NK-92 (cell line): ENCODE data around the gene PNRC1.
"Not testable (repeated sequence)": the region's sequence is repeated elsewhere in the genome, so short reads cannot be mapped to it uniquely, and the experiment has no call there.

Source experiments
- DNase-seq: peaks from one replicate; lab custom pipeline; 2025; ENCODE audit not compliant: unreplicated experiment; lab: John Stamatoyannopoulos, UW

Gene PNRC1

GRCh38 chr6:89058627-89059026 lies 21.9 kb upstream of the PNRC1 start:
- DNase-seq = no peak

- no peak for DNase-seq
Measured at GRCh38 chr6:89059227-89059626, 21.3 kb upstream of the PNRC1 start.

DNA sequence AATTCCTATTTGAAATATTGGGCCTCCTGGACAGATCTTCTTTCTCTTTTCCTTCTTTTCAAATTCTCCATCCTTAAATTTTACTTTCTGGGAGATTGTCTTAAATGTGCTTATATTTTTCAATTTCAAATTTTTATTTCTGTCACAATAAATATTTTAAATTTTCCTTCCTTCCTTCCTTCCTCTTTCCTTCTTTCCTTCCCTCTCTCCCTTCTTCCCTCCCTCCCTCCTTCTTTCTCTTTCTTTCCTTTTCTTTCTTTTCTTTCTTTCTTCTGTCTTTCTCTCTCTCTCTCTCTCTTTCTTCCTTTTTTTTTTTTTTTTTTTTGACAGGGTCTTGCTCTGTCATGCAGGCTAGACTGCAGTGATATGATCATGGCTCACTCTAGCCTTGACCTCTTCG lies 16.7 kb upstream of the PNRC1 start:
- DNase-seq = no peak

- DNase-seq = not testable (repeated sequence)
Measured at GRCh38 chr6:89064931-89065330, 15.6 kb upstream of the PNRC1 start.

- not testable (repeated sequence) for DNase-seq
Measured at GRCh38 chr6:89066121-89066520, 14.4 kb upstream of the PNRC1 start.

DNA sequence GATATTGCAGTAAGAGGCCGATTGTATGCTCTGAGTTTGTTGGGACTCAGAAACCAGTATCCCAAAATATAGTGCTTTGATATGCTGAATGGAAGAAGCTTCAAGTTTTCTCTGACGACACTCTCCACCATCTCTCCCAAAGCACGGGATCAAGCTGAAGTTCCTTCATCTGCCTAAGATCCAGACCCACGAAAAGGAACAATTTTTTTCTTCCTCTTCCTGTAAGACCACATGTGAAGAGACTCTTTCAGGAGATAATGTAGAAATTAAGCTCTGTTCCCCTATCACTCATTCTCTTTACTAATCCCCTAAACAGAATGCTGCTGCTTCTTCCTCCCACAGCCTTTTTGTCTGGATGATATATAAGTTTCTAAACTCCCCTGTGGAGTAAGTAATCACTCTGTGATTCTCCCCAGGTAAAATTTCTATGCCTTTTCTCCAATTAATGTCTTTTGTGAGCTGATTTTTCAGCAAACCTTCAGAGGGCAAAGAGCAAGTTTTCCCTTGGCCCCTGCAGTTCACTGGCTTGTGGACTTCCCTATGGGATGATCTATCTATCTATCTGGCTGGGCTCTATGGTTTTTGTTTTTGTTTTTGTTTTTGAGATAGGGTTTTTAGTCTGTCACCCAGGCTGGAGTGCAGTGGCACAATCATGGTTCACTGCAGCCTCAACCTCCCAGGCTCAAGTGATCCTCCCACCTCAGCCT lies 13.5 kb upstream of the PNRC1 start:
- DNase-seq = no peak

GRCh38 chr6:89067796-89068195 lies 12.8 kb upstream of the PNRC1 start:
- no peak for DNase-seq

GRCh38 chr6:89068695-89069094 lies 11.9 kb upstream of the PNRC1 start:
- no peak for DNase-seq

- no peak for DNase-seq
Measured at GRCh38 chr6:89069536-89070163, 10.9 kb upstream of the PNRC1 start.

DNA sequence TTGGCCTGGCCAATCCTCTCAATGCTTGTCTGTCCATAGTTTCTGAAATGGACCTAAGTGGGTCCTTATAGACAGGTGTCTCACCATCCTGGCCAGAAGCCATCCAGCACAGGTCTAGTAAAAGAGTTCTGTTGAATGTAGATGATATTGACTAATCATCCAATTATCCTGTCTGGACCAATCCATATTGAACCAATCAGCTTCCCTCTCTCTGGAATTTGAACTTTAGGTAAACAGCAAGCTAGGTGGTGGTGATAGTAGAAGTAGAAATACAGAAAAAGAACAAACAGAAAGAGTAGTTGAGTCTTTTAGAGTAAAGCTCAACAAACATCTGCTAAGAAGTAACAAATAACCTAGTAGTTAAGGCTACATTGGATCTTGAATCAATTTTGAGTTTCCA lies 9.5 kb upstream of the PNRC1 start:
- DNase-seq = no peak

GRCh38 chr6:89073014-89073620 lies 7.4 kb upstream of the PNRC1 start:
- no peak for DNase-seq

DNA sequence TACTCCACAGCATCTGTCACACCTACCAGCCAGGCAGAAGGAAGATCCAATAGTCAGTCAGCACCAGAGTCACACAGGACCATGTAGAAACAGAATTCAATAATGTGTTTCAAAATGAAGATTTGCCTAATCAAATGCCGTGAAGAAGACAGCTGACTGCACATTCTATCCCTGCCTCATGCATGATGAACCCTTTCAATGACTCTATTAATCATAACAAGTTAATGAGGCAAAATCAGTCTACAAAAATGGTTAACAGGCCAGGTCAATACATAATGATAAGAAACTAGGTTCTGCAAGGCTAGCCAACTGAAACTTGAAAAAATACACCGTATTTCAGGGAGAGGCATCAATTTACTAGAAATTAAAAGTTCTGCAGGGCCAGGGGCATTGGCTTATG lies 6.7 kb upstream of the PNRC1 start:
- no peak for DNase-seq

DNA sequence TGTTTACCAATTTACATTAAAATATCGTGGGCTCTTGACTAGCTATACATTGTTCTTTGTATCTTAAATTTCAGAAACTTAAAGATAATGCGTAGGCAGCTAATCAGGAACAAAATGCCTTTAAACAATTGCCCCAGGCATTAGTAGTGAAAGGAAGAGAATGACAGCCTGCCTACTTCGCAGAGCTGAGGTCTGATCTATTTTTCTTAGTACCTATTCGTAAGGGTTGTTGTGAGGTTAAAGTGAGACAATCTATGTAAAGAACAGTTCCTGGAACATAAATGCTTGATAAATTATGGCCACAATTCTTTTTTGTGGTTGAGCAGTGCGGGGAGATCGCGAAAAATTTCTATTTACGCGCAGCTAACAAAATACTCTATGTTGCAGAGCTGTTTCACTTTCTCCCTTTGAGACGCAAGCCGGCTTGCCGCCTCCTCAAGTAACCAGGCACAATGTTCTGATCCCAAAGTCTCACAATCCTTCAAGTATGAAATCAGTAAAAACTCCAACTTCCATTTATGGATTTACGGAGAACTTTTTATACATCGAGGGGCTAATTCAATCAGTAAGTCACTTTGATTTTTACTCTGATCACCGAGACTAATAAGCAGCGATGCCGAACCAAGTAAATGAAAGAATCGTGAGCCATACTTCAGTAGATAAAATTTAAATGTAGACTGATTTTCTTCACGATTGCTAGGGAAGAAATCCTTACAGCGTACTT lies 878 bp upstream of the PNRC1 start:
- no peak for DNase-seq

DNA sequence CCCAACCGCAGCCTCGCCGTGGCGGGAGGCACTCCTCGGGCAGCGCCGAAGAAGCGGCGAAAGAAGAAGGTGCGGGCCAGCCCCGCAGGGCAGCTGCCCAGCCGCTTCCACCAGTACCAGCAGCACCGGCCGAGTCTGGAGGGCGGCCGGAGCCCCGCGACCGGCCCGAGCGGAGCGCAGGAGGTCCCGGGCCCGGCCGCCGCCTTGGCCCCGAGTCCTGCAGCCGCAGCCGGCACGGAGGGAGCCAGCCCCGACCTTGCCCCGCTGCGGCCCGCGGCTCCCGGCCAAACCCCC lies 525 bp downstream of the PNRC1 start:
- no peak for DNase-seq

GRCh38 chr6:89081423-89082322 lies 1.1 kb downstream of the PNRC1 start:
- DNase-seq = peak; percentile 80

GRCh38 chr6:89082486-89082891 lies 1.9 kb downstream of the PNRC1 start:
- no peak for DNase-seq

DNA sequence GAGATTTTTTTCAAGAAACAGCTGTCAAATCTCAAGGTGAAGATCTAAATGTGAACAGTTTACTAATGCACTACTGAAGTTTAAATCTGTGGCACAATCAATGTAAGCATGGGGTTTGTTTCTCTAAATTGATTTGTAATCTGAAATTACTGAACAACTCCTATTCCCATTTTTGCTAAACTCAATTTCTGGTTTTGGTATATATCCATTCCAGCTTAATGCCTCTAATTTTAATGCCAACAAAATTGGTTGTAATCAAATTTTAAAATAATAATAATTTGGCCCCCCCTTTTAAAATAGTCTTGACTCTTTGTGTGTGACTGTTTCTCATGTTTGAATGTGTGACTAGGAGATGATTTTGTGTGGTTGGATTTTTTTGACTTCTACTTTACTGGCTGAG lies 4.0 kb downstream of the PNRC1 start:
- no peak for DNase-seq

- DNase-seq = no peak
Measured at GRCh38 chr6:89084954-89085353, 4.4 kb downstream of the PNRC1 start.

DNA sequence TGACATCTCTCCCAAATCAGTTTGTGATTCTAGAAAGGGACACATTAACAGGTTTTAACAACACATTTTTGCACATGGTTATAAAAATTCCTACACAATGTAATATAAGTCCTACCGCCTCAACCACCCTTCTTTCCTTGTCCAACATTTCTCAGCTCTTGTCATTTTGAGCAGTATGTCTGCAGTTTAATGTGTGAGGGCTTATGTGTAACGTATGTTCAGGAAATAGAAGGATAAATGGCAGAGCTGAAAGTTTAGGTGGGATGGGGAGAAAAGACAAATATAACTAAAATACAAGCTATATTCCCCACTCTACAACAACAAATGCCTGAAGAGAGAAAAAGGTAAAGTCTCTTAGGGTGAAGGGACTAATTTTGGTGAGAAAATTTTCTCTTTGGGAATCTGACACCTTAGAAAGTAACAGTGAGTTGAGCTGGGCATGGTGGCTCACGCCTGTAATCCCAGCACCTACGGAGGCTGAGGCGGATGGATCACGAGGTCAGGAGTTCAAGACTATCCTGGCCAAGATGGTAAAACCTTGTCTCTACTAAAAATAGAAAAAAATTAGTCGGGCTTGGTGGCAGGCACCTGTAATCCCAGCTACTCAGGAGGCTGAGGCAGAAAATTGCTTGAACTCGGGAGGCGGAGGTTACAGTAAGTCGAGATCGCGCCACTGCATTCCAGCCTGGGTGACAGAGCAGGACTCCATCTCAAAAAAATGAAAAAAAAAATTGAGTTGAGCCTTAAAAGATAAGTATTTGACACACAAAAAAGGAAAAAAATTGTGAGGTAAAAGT lies 5.1 kb downstream of the PNRC1 start:
- DNase-seq = no peak

- no peak for DNase-seq
Measured at GRCh38 chr6:89087881-89088280, 7.3 kb downstream of the PNRC1 start.
